Loucy (cell line): ENCODE data around the gene TP53AIP1.

Source experiments
- H2AFZ ChIP-seq: fragments of 200-600 bp; sonication (generic); 2 replicates; pipeline ENCODE4 v1.6.0; 2016; ENCODE audit warnings: antibody characterized with exemption, mild to moderate bottlenecking, low read length, moderate library complexity
- H3F3A ChIP-seq: fragments of 200-600 bp; 2 replicates; pipeline ENCODE4 v1.6.0; 2016; ENCODE audit warnings: antibody characterized with exemption, low read depth, mild to moderate bottlenecking
- H3K27me3 ChIP-seq: fragments of 200-600 bp; sonication (generic); 2 replicates; pipeline ENCODE4 v1.6.1; 2014; ENCODE audit warnings: low read length, mild to moderate bottlenecking; ENCODE audit not compliant: insufficient read depth, poor library complexity, severe bottlenecking
- H3K36me3 ChIP-seq: fragments of 200-600 bp; sonication (generic); 2 replicates; pipeline ENCODE4 v1.6.1; 2016; ENCODE audit warnings: low read length; ENCODE audit not compliant: insufficient read depth
- H3K4me1 ChIP-seq: fragments of 200-600 bp; sonication (generic); 2 replicates; pipeline ENCODE4 v1.5.1; 2014; ENCODE audit warnings: low read length, mild to moderate bottlenecking; ENCODE audit not compliant: insufficient read depth, poor library complexity, severe bottlenecking
- H3K4me2 ChIP-seq: fragments of 200-600 bp; sonication (generic); 2 replicates; pipeline ENCODE4 v1.6.0; 2014; ENCODE audit warnings: antibody characterized with exemption, low read length, low read depth, mild to moderate bottlenecking; ENCODE audit not compliant: poor library complexity, severe bottlenecking
- H3K4me3 ChIP-seq: fragments of 200-600 bp; sonication (generic); 2 replicates; pipeline ENCODE4 v1.5.1; 2014; ENCODE audit warnings: low read length, mild to moderate bottlenecking, mixed read lengths; ENCODE audit not compliant: poor library complexity, severe bottlenecking
- H3K79me2 ChIP-seq: fragments of 200-600 bp; sonication (generic); 2 replicates; pipeline ENCODE4 v1.6.1; 2014; ENCODE audit warnings: low read length; ENCODE audit not compliant: insufficient read depth
- H3K9ac ChIP-seq: fragments of 200-600 bp; sonication (generic); 2 replicates; pipeline ENCODE4 v1.6.0; 2014; ENCODE audit warnings: mild to moderate bottlenecking, low read depth, low read length, moderate library complexity; ENCODE audit not compliant: poor library complexity, severe bottlenecking
- H3K9me2 ChIP-seq: fragments of 200-600 bp; sonication (generic); replicated peaks from 2 replicates; pipeline ENCODE4 v1.6.1; 2016; ENCODE audit warnings: low read depth, low read length, mixed read lengths
- H3K9me3 ChIP-seq: fragments of 200-600 bp; sonication (generic); 2 replicates; pipeline ENCODE4 v1.6.1; 2014; ENCODE audit warnings: mild to moderate bottlenecking, antibody characterized with exemption, low read length, low read depth; ENCODE audit not compliant: insufficient read depth
- H4K20me1 ChIP-seq: fragments of 200-600 bp; sonication (generic); 2 replicates; pipeline ENCODE4 v1.6.0; 2014; ENCODE audit warnings: antibody characterized with exemption, low read length, mild to moderate bottlenecking; ENCODE audit not compliant: insufficient read depth, poor library complexity, severe bottlenecking
- CTCF ChIP-seq: fragments of 200-600 bp; sonication (generic); conservative IDR thresholded peaks from 2 replicates; pipeline ENCODE4 v1.5.1; 2014; ENCODE audit warnings: mild to moderate bottlenecking, antibody characterized with exemption, low read length
- EZH2phosphoT487 ChIP-seq: fragments of 200-600 bp; IDR thresholded peaks from 2 replicates; pipeline ENCODE4 v1.6.1; 2018; ENCODE audit warnings: antibody characterized with exemption, mild to moderate bottlenecking, moderate library complexity, borderline replicate concordance

Gene TP53AIP1

GRCh38 chr11:128916037-128916572 lies 26.6 kb downstream of the TP53AIP1 start:
- H4K20me1 ChIP-seq, result no peaks in the 10 kb centered on the region
- H3K4me2 ChIP-seq, result no peak overlapping the region
- peaks cover 5% of the 10 kb centered on the region for H3K4me1 ChIP-seq
- no peaks in the 10 kb centered on the region for H3K27me3 ChIP-seq
- H3K9me3 ChIP-seq, result no peaks in the 10 kb centered on the region
- H3K9me2 ChIP-seq, result no peaks in the 10 kb centered on the region
- no peak overlapping the region for H3K9ac ChIP-seq
- H3K36me3 ChIP-seq, result no peaks in the 10 kb centered on the region
- TF ChIP-seq CTCF (no peak), EZH2phosphoT487 (no peak)
- H3K4me3 ChIP-seq, result no peak overlapping the region
- H2AFZ ChIP-seq, result no peak overlapping the region
- no peaks in the 10 kb centered on the region for H3F3A ChIP-seq
- no peaks in the 10 kb centered on the region for H3K79me2 ChIP-seq

- Histone ChIP-seq H3K4me1 (peaks cover 5% of the 10 kb centered on the region), H3K9me3 (no peaks in the 10 kb centered on the region), H3K9me2 (no peaks in the 10 kb centered on the region), H3K4me3 (no peak overlapping the region), H3K9ac (no peak overlapping the region), H3K4me2 (no peak overlapping the region), H3K79me2 (no peaks in the 10 kb centered on the region), H2AFZ (no peak overlapping the region), H3F3A (no peaks in the 10 kb centered on the region), H3K27me3 (no peaks in the 10 kb centered on the region), H4K20me1 (no peaks in the 10 kb centered on the region), H3K36me3 (no peaks in the 10 kb centered on the region)
- no peak for TF ChIP-seq EZH2phosphoT487
- no peak for TF ChIP-seq CTCF
Measured at GRCh38 chr11:128915149-128915521, 27.5 kb downstream of the TP53AIP1 start.

GRCh38 chr11:128914216-128915148 lies 28.2 kb downstream of the TP53AIP1 start:
- Histone ChIP-seq H3K9me2 (no peaks in the 10 kb centered on the region), H3K36me3 (no peaks in the 10 kb centered on the region), H3F3A (no peaks in the 10 kb centered on the region), H3K9me3 (no peaks in the 10 kb centered on the region), H3K27me3 (no peaks in the 10 kb centered on the region), H3K79me2 (no peaks in the 10 kb centered on the region), H3K4me2 (no peak overlapping the region), H3K9ac (no peak overlapping the region), H3K4me3 (no peak overlapping the region), H2AFZ (no peak overlapping the region), H3K4me1 (peaks cover 5% of the 10 kb centered on the region), H4K20me1 (no peaks in the 10 kb centered on the region)
- TF ChIP-seq CTCF, result no peak
- TF ChIP-seq EZH2phosphoT487, result no peak
